Measurements from ENCODE around the gene MRPS34. TPM values are rescaled to one million over a fixed set of nuclear protein-coding genes. Genes with fewer than 3 reads are reported as not detected.

Gene MRPS34
- total RNA-seq, 4 donors from 2014 or later, result 102 to 253 (median 121) TPM

GRCh38 chr16:1745181-1745899, 27.6 kb downstream of the MRPS34 start:
- 88% methylated on average over 23 of the region's 25 CpGs; no CpG with 5 or more reads in 1 of the 2 donors for WGBS, 2 donors (ENCODE audit: low coverage in 1 of 2)
- H3K27me3 ChIP-seq, result no peaks in the 10 kb centered on the region

GRCh38 chr16:1744338-1744840, 28.5 kb downstream of the MRPS34 start:
- in situ Hi-C loops (cut with MboI; ENCODE audit: low pct_ligation_motif_present in 1 of 4, low pct_unique_long_range_greater_than_20kb in 1 of 4, low sequenced_read_pairs in 3 of 4) (no loop called here), intact Hi-C loops (cut with DNase I; ENCODE audit: low total_unique reads) (no loop called here)
- H3K4me1 ChIP-seq, result no peaks in the 10 kb centered on the region
- no peaks in the 10 kb centered on the region for H3K9me3 ChIP-seq
- no peak for DNase-seq
- 91 to 95% methylated on average over 9 to 24 of the region's 24 CpGs for WGBS, 2 donors (ENCODE audit: low coverage in 1 of 2)
- TF ChIP-seq CTCF (IDR thresholded peaks at IDR 0.05) (no peak), POLR2A (IDR thresholded peaks at IDR 0.05) (no peak), EP300 (IDR thresholded peaks at IDR 0.05; ENCODE audit: low read depth) (no peak), POLR2AphosphoS5 (IDR thresholded peaks at IDR 0.05) (no peak)
- peaks cover 0 to 17% (median 4%) of the 10 kb centered on the region in 4 donors for H3K36me3 ChIP-seq
- H3K4me3 ChIP-seq, result no peak overlapping the region
- no peaks in the 10 kb centered on the region for H3K27me3 ChIP-seq
- H3K27ac ChIP-seq, result no peak overlapping the region

More at GRCh38 chr16:1745181-1745899, 27.6 kb downstream of the MRPS34 start:
- DNase-seq, result no peak
- in situ Hi-C loops (cut with MboI; ENCODE audit: low pct_ligation_motif_present in 1 of 4, low pct_unique_long_range_greater_than_20kb in 1 of 4, low sequenced_read_pairs in 3 of 4), result no loop called here
- Histone ChIP-seq H3K4me3 (no peak overlapping the region), H3K36me3 (peaks cover 0 to 25% (median 4%) of the 10 kb centered on the region in 4 donors), H3K4me1 (no peaks in the 10 kb centered on the region), H3K27ac (no peak overlapping the region), H3K9me3 (no peaks in the 10 kb centered on the region)
- TF ChIP-seq POLR2A (IDR thresholded peaks at IDR 0.05), result no peak
- no peak for TF ChIP-seq CTCF (IDR thresholded peaks at IDR 0.05)
- no peak for TF ChIP-seq EP300 (IDR thresholded peaks at IDR 0.05; ENCODE audit: low read depth)
- TF ChIP-seq POLR2AphosphoS5 (IDR thresholded peaks at IDR 0.05), result no peak
- intact Hi-C loops (cut with DNase I; ENCODE audit: low total_unique reads), result no loop called here

- no peak overlapping the region for H3K4me3 ChIP-seq
- in situ Hi-C loops (cut with MboI; ENCODE audit: low pct_ligation_motif_present in 1 of 4, low pct_unique_long_range_greater_than_20kb in 1 of 4, low sequenced_read_pairs in 3 of 4) (no loop called here), intact Hi-C loops (cut with DNase I; ENCODE audit: low total_unique reads) (no loop called here)
- 91% methylated on average over 32 of the region's 32 CpGs; no CpG with 5 or more reads in 1 of the 2 donors for WGBS, 2 donors (ENCODE audit: low coverage in 1 of 2)
- no peaks in the 10 kb centered on the region for H3K4me1 ChIP-seq
- no peak for DNase-seq
- H3K27me3 ChIP-seq, result no peaks in the 10 kb centered on the region
- H3K9me3 ChIP-seq, result no peaks in the 10 kb centered on the region
- peaks cover 0 to 16% (median 4%) of the 10 kb centered on the region in 4 donors for H3K36me3 ChIP-seq
- no peak overlapping the region for H3K27ac ChIP-seq
- TF ChIP-seq POLR2A (IDR thresholded peaks at IDR 0.05), result no peak
- no peak for TF ChIP-seq CTCF (IDR thresholded peaks at IDR 0.05)
- no peak for TF ChIP-seq EP300 (IDR thresholded peaks at IDR 0.05; ENCODE audit: low read depth)
- TF ChIP-seq POLR2AphosphoS5 (IDR thresholded peaks at IDR 0.05), result no peak
Observed at GRCh38 chr16:1743376-1744337, 29.3 kb downstream of the MRPS34 start.

Measured in transverse colon (tissue), 4 donors.